ENCODE measurements around the gene RASGRF2. TPM values are rescaled to one million over a fixed set of nuclear protein-coding genes. Genes with fewer than 3 reads are reported as not detected.

RASGRF2 gene
- total RNA-seq, 1 experiment from 2014 or later, result not detected

- no TSS peak for BruUV-seq (replicated peaks)
- CTCF ChIA-PET, result no interaction called here
- Mint-ChIP-seq H3K36me3 (ENCODE audit: insufficient read depth, unreplicated experiment) (no peaks in the 10 kb centered on the region), H3K9me3 (ENCODE audit: unreplicated experiment) (no peaks in the 10 kb centered on the region), H3K4me1 (ENCODE audit: insufficient read depth, unreplicated experiment) (no peaks in the 10 kb centered on the region), H3K27ac (ENCODE audit: low read depth, unreplicated experiment) (no peak overlapping the region), H3K4me3 (ENCODE audit: unreplicated experiment) (no peak overlapping the region), H3K27me3 (ENCODE audit: insufficient read depth, unreplicated experiment) (peaks cover 29% of the 10 kb centered on the region)
- POLR2A ChIA-PET, result no interaction called here
- no peak for TF ChIP-seq CTCF (IDR thresholded peaks at IDR 0.05; ENCODE audit: unreplicated experiment)
- no peak for DNase-seq (ENCODE audit: unreplicated experiment)
- intact Hi-C loops (cut with micrococcal nuclease), result no loop called here
Observed at GRCh38 chr5:81080809-81081460, 120.8 kb downstream of the RASGRF2 start.

- TF ChIP-seq CTCF (IDR thresholded peaks at IDR 0.05; ENCODE audit: unreplicated experiment), result no peak
- intact Hi-C loops (cut with micrococcal nuclease), result no loop called here
- Mint-ChIP-seq H3K36me3 (ENCODE audit: insufficient read depth, unreplicated experiment) (no peaks in the 10 kb centered on the region), H3K4me1 (ENCODE audit: insufficient read depth, unreplicated experiment) (no peaks in the 10 kb centered on the region), H3K9me3 (ENCODE audit: unreplicated experiment) (no peaks in the 10 kb centered on the region), H3K27me3 (ENCODE audit: insufficient read depth, unreplicated experiment) (peaks cover 29% of the 10 kb centered on the region), H3K27ac (ENCODE audit: low read depth, unreplicated experiment) (no peak overlapping the region), H3K4me3 (ENCODE audit: unreplicated experiment) (no peak overlapping the region)
- DNase-seq (ENCODE audit: unreplicated experiment), result no peak
- BruUV-seq (replicated peaks), result no TSS peak
- POLR2A ChIA-PET, result no interaction called here
- CTCF ChIA-PET, result no interaction called here
Observed at GRCh38 chr5:81081461-81081835, 121.3 kb downstream of the RASGRF2 start.

GRCh38 chr5:81086881-81087281 lies 126.7 kb downstream of the RASGRF2 start:
- ChIA-PET CTCF (interaction anchor here (1.0 to 1.1 kb wide), 2 partner anchors 21 to 108 kb away, joined by 3 to 4 read pairs; no protein-coding TSS in a partner anchor), POLR2A (no interaction called here)
- no peak overlapping the region for H3K4me3 Mint-ChIP-seq (ENCODE audit: unreplicated experiment)
- peaks cover 59% of the 10 kb centered on the region for H3K27me3 Mint-ChIP-seq (ENCODE audit: insufficient read depth, unreplicated experiment)
- intact Hi-C loops (cut with micrococcal nuclease), result no loop called here
- no peaks in the 10 kb centered on the region for H3K9me3 Mint-ChIP-seq (ENCODE audit: unreplicated experiment)
- H3K4me1 Mint-ChIP-seq (ENCODE audit: insufficient read depth, unreplicated experiment), result no peaks in the 10 kb centered on the region
- TF ChIP-seq CTCF (IDR thresholded peaks at IDR 0.05; ENCODE audit: unreplicated experiment), result no peak
- no peak for DNase-seq (ENCODE audit: unreplicated experiment)
- BruUV-seq (replicated peaks), result no TSS peak
- H3K27ac Mint-ChIP-seq (ENCODE audit: low read depth, unreplicated experiment), result no peak overlapping the region
- no peaks in the 10 kb centered on the region for H3K36me3 Mint-ChIP-seq (ENCODE audit: insufficient read depth, unreplicated experiment)

- POLR2A ChIA-PET, result interaction anchor here (0.6 kb wide), 1 partner anchor 27 kb away, joined by 3 read pairs; no protein-coding TSS in a partner anchor
- Mint-ChIP-seq H3K27ac (ENCODE audit: low read depth, unreplicated experiment) (no peak overlapping the region), H3K4me3 (ENCODE audit: unreplicated experiment) (no peak overlapping the region), H3K4me1 (ENCODE audit: insufficient read depth, unreplicated experiment) (no peaks in the 10 kb centered on the region), H3K36me3 (ENCODE audit: insufficient read depth, unreplicated experiment) (no peaks in the 10 kb centered on the region), H3K9me3 (ENCODE audit: unreplicated experiment) (no peaks in the 10 kb centered on the region), H3K27me3 (ENCODE audit: insufficient read depth, unreplicated experiment) (peaks cover 39% of the 10 kb centered on the region)
- DNase-seq (ENCODE audit: unreplicated experiment), result no peak
- intact Hi-C loops (cut with micrococcal nuclease), result no loop called here
- CTCF ChIA-PET, result interaction anchor here (0.6 to 1.3 kb wide), 3 partner anchors 9 to 31 kb away, joined by 3 to 4 read pairs (median 3); no protein-coding TSS in a partner anchor
- no TSS peak for BruUV-seq (replicated peaks)
- TF ChIP-seq CTCF (IDR thresholded peaks at IDR 0.05; ENCODE audit: unreplicated experiment), result no peak
Observed at GRCh38 chr5:81091199-81091598, 131.0 kb downstream of the RASGRF2 start.
